Coronary artery (tissue), 2 donors: ENCODE measurements around the gene ABR.

ENCODE experiments used
- DNase-seq: peaks from one replicate; pipeline ENCODE4 v3.0.0-alpha.2; 2017; ENCODE audit warnings: low spot score
- H3K27ac ChIP-seq, 2 donors: fragments of 200-600 bp; sonication (generic); one replicate each; pipeline ENCODE4 v1.5.1; 2016 to 2019
- H3K4me3 ChIP-seq: fragments of 200-600 bp; sonication (generic); 2 replicates; pipeline ENCODE4 v1.5.1; 2016; ENCODE audit warnings: mild to moderate bottlenecking, moderate library complexity
- CTCF ChIP-seq: fragments of 200-600 bp; sonication (generic); IDR thresholded peaks from one replicate; pipeline ENCODE4 v1.5.1; 2019; ENCODE audit warnings: antibody characterized with exemption

The ABR gene

GRCh38 chr17:988561-988960 is 191.2 kb downstream of the ABR start:
- TF ChIP-seq CTCF, result no peak
- Histone ChIP-seq H3K27ac (no peak overlapping the region), H3K4me3 (no peak overlapping the region)
- DNase-seq, result no peak

- no peak for DNase-seq
- no peak overlapping the region for H3K4me3 ChIP-seq
- no peak for TF ChIP-seq CTCF
- H3K27ac ChIP-seq, result no peak overlapping the region
These were observed 191.8 kb downstream of the ABR start for GRCh38 chr17:987931-988330.

- no peak overlapping the region for H3K4me3 ChIP-seq
- no peak for TF ChIP-seq CTCF
- no peak for DNase-seq
- H3K27ac ChIP-seq, result no peak overlapping the region
These were observed 193.4 kb downstream of the ABR start for GRCh38 chr17:986322-986929.

DNA sequence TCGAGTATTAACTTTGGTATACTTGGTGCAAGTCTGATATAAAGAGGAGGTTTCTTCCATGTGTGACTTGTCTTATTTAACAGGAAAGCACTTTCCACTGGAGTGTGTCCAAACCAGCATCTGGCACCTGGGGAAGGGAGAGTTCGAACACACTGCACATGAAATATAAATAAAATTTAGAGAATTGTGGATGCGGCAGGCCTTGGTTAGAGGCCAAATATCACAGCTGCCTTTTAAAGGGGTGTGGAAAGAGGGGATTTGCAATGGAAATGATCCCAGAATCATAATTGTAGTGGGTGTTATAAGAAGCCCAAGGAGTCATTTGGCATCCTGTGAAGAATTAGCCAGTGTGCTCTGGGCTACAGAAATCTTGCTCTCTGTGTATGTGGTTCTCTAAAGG is 195.9 kb downstream of the ABR start:
- Histone ChIP-seq H3K4me3 (no peak overlapping the region), H3K27ac (no peak overlapping the region)
- no peak for DNase-seq
- TF ChIP-seq CTCF, result no peak

DNA sequence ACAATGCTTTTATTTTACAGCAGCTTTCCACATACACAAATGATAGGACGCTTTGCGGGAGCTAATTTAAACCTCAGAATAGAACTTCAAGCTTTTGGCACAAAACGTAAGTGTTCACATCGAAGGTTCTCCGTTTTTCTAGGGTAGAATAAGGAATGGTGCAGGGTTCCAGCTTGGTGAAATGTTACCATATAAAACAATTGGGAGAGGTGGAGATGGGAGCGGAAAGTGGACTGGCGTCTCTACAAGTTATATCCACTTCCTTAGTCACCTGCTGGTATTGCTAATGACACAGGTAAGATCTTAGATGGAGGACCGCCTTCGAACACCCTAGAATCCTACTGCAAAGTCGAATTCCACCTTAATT is 198.5 kb downstream of the ABR start:
- H3K27ac ChIP-seq, result no peak overlapping the region
- no peak for TF ChIP-seq CTCF
- no peak overlapping the region for H3K4me3 ChIP-seq
- no peak for DNase-seq

DNA sequence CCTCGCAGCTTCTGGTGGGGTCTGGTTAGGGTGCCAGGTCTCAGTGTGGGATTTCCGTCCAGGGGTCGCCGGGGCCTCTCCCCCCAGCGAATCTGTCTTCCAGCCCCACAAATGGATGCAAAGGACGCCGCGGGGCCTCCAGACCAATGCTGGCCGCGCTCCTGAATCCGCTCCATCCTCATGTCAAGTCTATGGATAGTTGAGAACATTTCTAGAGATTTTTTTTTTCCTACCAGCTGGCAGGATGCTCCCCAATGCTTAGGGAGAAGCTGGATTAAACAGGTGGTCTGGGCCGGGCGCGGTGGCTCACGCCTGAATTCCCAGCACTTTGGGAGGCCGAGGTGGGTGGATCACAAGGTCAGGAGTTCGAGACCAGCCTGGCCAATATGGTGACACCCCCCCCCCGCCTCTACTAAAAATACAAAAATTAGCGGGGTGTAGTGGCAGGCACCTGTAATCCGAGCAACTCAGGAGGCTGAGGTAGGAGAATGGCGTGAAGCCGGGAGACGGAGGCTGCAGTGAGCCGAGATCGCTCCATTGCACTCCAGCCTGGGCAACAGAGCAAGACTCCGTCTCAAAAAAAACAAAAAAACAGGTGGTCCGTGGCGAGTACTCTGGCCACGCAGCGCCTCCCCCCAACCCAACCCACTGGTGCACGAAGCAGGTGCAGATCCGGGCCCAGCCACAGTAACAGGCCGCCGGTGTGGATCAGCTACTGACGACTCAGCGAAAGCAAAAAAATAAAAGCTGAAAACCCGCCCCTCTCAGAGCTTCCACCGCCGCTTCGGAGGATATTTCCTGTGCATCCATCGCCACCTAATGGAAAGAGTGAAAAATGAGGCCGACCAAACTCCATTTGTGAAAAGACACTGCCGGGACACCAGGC is 199.1 kb downstream of the ABR start:
- peak; percentile 66 for TF ChIP-seq CTCF
- H3K4me3 ChIP-seq, result peak overlapping the region; percentile 93
- H3K27ac ChIP-seq, result peak overlapping the region; percentile 61 to 94
- DNase-seq, result no peak
